Measurements from ENCODE around the gene CD163L1.

DNA sequence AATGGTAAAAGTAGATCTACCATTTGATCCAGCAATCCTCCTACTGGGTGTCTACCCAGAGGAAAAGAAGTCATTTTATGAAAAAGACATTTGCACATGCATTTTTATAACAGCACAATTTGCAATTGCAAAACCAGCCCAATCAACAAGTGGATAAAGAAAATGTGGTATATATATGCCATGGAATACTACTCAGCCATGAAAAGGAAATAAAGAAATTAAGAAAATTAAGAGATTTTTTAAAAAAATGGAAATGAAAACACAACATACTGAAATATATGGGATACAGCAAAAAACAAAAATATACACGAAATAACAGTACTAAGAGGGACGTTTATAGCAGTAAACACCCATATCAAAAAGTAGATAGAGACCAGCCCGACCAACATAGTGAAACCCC is 81.2 kb downstream of the CD163L1 start:
- TF ChIP-seq, protein P1, sequence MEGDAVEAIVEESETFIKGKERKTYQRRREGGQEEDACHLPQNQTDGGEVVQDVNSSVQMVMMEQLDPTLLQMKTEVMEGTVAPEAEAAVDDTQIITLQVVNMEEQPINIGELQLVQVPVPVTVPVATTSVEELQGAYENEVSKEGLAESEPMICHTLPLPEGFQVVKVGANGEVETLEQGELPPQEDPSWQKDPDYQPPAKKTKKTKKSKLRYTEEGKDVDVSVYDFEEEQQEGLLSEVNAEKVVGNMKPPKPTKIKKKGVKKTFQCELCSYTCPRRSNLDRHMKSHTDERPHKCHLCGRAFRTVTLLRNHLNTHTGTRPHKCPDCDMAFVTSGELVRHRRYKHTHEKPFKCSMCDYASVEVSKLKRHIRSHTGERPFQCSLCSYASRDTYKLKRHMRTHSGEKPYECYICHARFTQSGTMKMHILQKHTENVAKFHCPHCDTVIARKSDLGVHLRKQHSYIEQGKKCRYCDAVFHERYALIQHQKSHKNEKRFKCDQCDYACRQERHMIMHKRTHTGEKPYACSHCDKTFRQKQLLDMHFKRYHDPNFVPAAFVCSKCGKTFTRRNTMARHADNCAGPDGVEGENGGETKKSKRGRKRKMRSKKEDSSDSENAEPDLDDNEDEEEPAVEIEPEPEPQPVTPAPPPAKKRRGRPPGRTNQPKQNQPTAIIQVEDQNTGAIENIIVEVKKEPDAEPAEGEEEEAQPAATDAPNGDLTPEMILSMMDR (IDR thresholded peaks at IDR 0.05), result no peak
- no peak for TF ChIP-seq POLR2A (IDR thresholded peaks at IDR 0.05)

Data from Peyer's patch (tissue), 4 donors.